GM23338 (cell line): Measurements from ENCODE around the gene PIH1D2. TPM values are rescaled to one million over a fixed set of nuclear protein-coding genes. Genes with fewer than 3 reads are reported as not detected.

Experiments used
- ATAC-seq: fragments of 200-7000 bp; cut with Tn5 transposase; 3 replicates; pipeline ENCODE4 v1.9.1; 2020
- DNase-seq: peaks from one replicate; pipeline ENCODE4 v3.0.0-alpha.2; 2015; ENCODE audit warnings: low spot score
- H2AFZ ChIP-seq: fragments of 200-600 bp; sonication (generic); 2 replicates; pipeline ENCODE4 v1.8.0; 2016; ENCODE audit warnings: antibody characterized with exemption, mild to moderate bottlenecking, moderate library complexity
- H3F3A ChIP-seq: fragments of 200-600 bp; sonication (generic); replicated peaks from 2 replicates; pipeline ENCODE4 v1.8.0; 2017; ENCODE audit warnings: antibody characterized with exemption, mixed run types, low read depth
- H3K27ac ChIP-seq: fragments of 200-600 bp; sonication (generic); 2 replicates; pipeline ENCODE4 v1.6.1; 2016; ENCODE audit warnings: low read depth
- H3K27me3 ChIP-seq: fragments of 200-600 bp; sonication (generic); 2 replicates; pipeline ENCODE4 v1.8.0; 2016; ENCODE audit warnings: mild to moderate bottlenecking, mixed run types, moderate library complexity; ENCODE audit not compliant: insufficient read depth
- H3K36me3 ChIP-seq: fragments of 200-600 bp; sonication (generic); 2 replicates; pipeline ENCODE4 v1.8.0; 2016; ENCODE audit warnings: mild to moderate bottlenecking; ENCODE audit not compliant: insufficient read depth
- H3K4me1 ChIP-seq: fragments of 200-600 bp; sonication (generic); 2 replicates; pipeline ENCODE4 v1.8.0; 2016; ENCODE audit warnings: mild to moderate bottlenecking, moderate library complexity; ENCODE audit not compliant: insufficient read depth
- H3K4me2 ChIP-seq: fragments of 200-600 bp; sonication (generic); 2 replicates; pipeline ENCODE4 v1.7.1; 2017; ENCODE audit warnings: mixed run types
- H3K4me3 ChIP-seq: fragments of 200-600 bp; sonication (generic); 2 replicates; pipeline ENCODE4 v1.6.1; 2016; ENCODE audit warnings: mixed run types
- H3K79me2 ChIP-seq: fragments of 200-600 bp; sonication (generic); replicated peaks from 2 replicates; pipeline ENCODE4 v1.8.0; 2017; ENCODE audit warnings: mild to moderate bottlenecking; ENCODE audit not compliant: insufficient read depth
- H3K9me2 ChIP-seq: fragments of 200-600 bp; sonication (generic); 2 replicates; pipeline ENCODE4 v1.8.0; 2017; ENCODE audit not compliant: insufficient read depth
- H4K20me1 ChIP-seq: fragments of 200-600 bp; sonication (generic); replicated peaks from 2 replicates; pipeline ENCODE4 v1.8.0; 2017; ENCODE audit warnings: mild to moderate bottlenecking; ENCODE audit not compliant: insufficient read depth
- H3K27ac Mint-ChIP-seq: 2 replicates; pipeline ENCODE4 v1.8.0; 2020; ENCODE audit warnings: inconsistent platforms, mild to moderate bottlenecking, moderate library complexity, mixed read lengths
- H3K27me3 Mint-ChIP-seq: 3 replicates; pipeline ENCODE4 v1.8.0; 2022; ENCODE audit warnings: low read depth, mild to moderate bottlenecking, moderate library complexity, mixed read lengths, inconsistent platforms; ENCODE audit not compliant: insufficient read depth, poor library complexity
- H3K36me3 Mint-ChIP-seq: 3 replicates; pipeline ENCODE4 v1.8.0; 2021; ENCODE audit warnings: low read depth, mild to moderate bottlenecking, inconsistent platforms, moderate library complexity, mixed read lengths
- H3K4me1 Mint-ChIP-seq: 3 replicates; pipeline ENCODE4 v1.8.0; 2020; ENCODE audit warnings: mild to moderate bottlenecking, inconsistent platforms, mixed read lengths
- H3K4me3 Mint-ChIP-seq: 3 replicates; pipeline ENCODE4 v1.8.0; 2021; ENCODE audit warnings: moderate library complexity, mild to moderate bottlenecking, inconsistent platforms, mixed read lengths
- H3K9me3 Mint-ChIP-seq: 3 replicates; pipeline ENCODE4 v1.8.0; 2020; ENCODE audit warnings: moderate library complexity, mild to moderate bottlenecking, inconsistent platforms, mixed read lengths
- CREB1 ChIP-seq: fragments of 250-450 bp; sonication (Bioruptor Pico); IDR thresholded peaks from 2 replicates; pipeline ENCODE4 v1.5.0; 2020; ENCODE audit warnings: low read depth, mild to moderate bottlenecking, moderate library complexity
- CTCF ChIP-seq, 2 experiments: fragments of 200-600 bp in 1 of 2; sonication (generic) in 1 of 2; conservative IDR thresholded peaks; 2 replicates each; pipeline versions ENCODE4 v1.5.1 to v1.6.1; 2016 to 2017; ENCODE audit warnings: antibody characterized with exemption in 2 of 2, low read depth in 2 of 2, mild to moderate bottlenecking in 2 of 2, moderate library complexity in 1 of 2
- ETS1 ChIP-seq: IDR thresholded peaks from 2 replicates; pipeline ENCODE4 v1.6.1; 2016; ENCODE audit warnings: antibody characterized with exemption
- EZH2 ChIP-seq: fragments of 200-600 bp; sonication (generic); IDR thresholded peaks from one replicate; pipeline ENCODE4 v1.8.0; 2017; ENCODE audit warnings: antibody characterized with exemption, mild to moderate bottlenecking, low read depth; ENCODE audit not compliant: unreplicated experiment
- EZH2phosphoT487 ChIP-seq: fragments of 200-600 bp; sonication (generic); IDR thresholded peaks from one replicate; pipeline ENCODE4 v1.8.1; 2018; ENCODE audit warnings: antibody characterized with exemption; ENCODE audit not compliant: unreplicated experiment
- JUNB ChIP-seq: IDR thresholded peaks from one replicate; pipeline ENCODE4 v1.6.1; 2016; ENCODE audit warnings: antibody characterized with exemption; ENCODE audit not compliant: unreplicated experiment
- NANOG ChIP-seq: IDR thresholded peaks from 2 replicates; pipeline ENCODE4 v1.6.1; 2016; ENCODE audit warnings: antibody characterized with exemption, borderline replicate concordance
- POLR2AphosphoS5 ChIP-seq: IDR thresholded peaks from 2 replicates; pipeline ENCODE4 v1.6.1; 2016; ENCODE audit warnings: antibody characterized with exemption, low read depth
- REST ChIP-seq: IDR thresholded peaks from one replicate; pipeline ENCODE4 v1.6.1; 2018; ENCODE audit warnings: antibody characterized with exemption; ENCODE audit not compliant: unreplicated experiment
- STAT1 ChIP-seq: IDR thresholded peaks from one replicate; pipeline ENCODE4 v1.6.1; 2016; ENCODE audit warnings: antibody characterized with exemption; ENCODE audit not compliant: unreplicated experiment
- ZNF114 ChIP-seq: fragments of 250-450 bp; sonication (Bioruptor Pico); IDR thresholded peaks from 2 replicates; pipeline ENCODE4 v1.5.0; 2020; ENCODE audit warnings: mild to moderate bottlenecking, moderate library complexity
- ZNF331 ChIP-seq: fragments of 250-450 bp; sonication (Bioruptor Pico); IDR thresholded peaks from 2 replicates; pipeline ENCODE4 v1.5.0; 2020; ENCODE audit warnings: low read depth, mild to moderate bottlenecking, moderate library complexity
- polyA plus RNA-seq: library from polyadenylated mRNA; unstranded; fragments of >200 nt; fragmentation: Nextera tagmentation; extraction: Ambion mirVana; gene quantifications from 2 replicates; pipeline ENCODE4 v1.2.1, GENCODE V29; 2016
- total RNA-seq: library from RNA; depleted of rRNA; stranded (reverse); fragments of >200 nt; shearing (Covaris generic); gene quantifications from 2 replicates; pipeline ENCODE4 v1.2.3, GENCODE V29; 2014
- TF ChIP-seq, protein P1 (sequence below): fragments of 250-450 bp; sonication (Bioruptor Pico); IDR thresholded peaks from 2 replicates; pipeline ENCODE4 v1.5.0; 2020; ENCODE audit warnings: mild to moderate bottlenecking, moderate library complexity

Gene PIH1D2
- total and polyA plus RNA-seq, 2 experiments from 2014 or later: 0.80 to 0.89 TPM

DNA sequence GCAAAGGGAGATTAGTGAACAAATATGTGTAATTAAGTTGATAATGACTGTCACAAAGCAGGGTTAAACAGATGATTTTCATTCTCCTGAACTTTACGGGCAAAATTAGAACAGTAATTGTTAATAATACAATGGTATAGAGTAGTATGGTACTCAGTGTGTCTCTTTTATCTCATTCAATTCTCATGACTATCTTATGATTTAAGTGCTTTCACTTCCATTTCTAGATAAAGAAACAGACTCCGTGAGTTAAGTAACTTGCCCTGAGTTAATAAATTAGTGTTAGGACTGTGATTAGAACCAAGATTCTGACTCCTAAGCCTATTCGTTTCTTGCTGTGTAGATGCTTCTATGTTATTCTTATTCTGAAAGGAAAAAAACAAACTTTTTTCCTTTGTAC, 22.0 kb downstream of the PIH1D2 start:
- ATAC-seq (no peak), DNase-seq (no peak)
- Mint-ChIP-seq H3K27me3 (peaks cover 3% of the 10 kb centered on the region), H3K36me3 (peaks cover 78% of the 10 kb centered on the region), H3K27ac (no peak overlapping the region), H3K9me3 (no peaks in the 10 kb centered on the region), H3K4me3 (no peak overlapping the region), H3K4me1 (no peaks in the 10 kb centered on the region)
- Histone ChIP-seq H3F3A (0 out of 2 replicates have a peak, but pooled peaks cover 3% of the 10 kb centered on the region), H3K9me2 (no peaks in the 10 kb centered on the region), H3K27me3 (no peaks in the 10 kb centered on the region), H3K4me1 (no peaks in the 10 kb centered on the region), H2AFZ (no peak overlapping the region), H4K20me1 (peaks cover 13% of the 10 kb centered on the region; the same call in 1 of the 2 replicates), H3K36me3 (peaks cover 46% of the 10 kb centered on the region), H3K79me2 (peaks cover 31% of the 10 kb centered on the region), H3K27ac (no peak overlapping the region), H3K4me3 (no peak overlapping the region), H3K4me2 (no peak overlapping the region)
- TF ChIP-seq JUNB (no peak), POLR2AphosphoS5 (no peak), NANOG (no peak), CTCF (conservative IDR thresholded peaks at IDR 0.05; ENCODE audit: low read depth in 2 of 2) (no peak), CREB1 (CRISPR knock-in tag) (no peak), REST (no peak), STAT1 (no peak), EZH2phosphoT487 (no peak), ZNF114 (CRISPR knock-in tag) (no peak), ZNF331 (CRISPR knock-in tag) (no peak), ETS1 (no peak), EZH2 (no peak)
- TF ChIP-seq, protein P1, sequence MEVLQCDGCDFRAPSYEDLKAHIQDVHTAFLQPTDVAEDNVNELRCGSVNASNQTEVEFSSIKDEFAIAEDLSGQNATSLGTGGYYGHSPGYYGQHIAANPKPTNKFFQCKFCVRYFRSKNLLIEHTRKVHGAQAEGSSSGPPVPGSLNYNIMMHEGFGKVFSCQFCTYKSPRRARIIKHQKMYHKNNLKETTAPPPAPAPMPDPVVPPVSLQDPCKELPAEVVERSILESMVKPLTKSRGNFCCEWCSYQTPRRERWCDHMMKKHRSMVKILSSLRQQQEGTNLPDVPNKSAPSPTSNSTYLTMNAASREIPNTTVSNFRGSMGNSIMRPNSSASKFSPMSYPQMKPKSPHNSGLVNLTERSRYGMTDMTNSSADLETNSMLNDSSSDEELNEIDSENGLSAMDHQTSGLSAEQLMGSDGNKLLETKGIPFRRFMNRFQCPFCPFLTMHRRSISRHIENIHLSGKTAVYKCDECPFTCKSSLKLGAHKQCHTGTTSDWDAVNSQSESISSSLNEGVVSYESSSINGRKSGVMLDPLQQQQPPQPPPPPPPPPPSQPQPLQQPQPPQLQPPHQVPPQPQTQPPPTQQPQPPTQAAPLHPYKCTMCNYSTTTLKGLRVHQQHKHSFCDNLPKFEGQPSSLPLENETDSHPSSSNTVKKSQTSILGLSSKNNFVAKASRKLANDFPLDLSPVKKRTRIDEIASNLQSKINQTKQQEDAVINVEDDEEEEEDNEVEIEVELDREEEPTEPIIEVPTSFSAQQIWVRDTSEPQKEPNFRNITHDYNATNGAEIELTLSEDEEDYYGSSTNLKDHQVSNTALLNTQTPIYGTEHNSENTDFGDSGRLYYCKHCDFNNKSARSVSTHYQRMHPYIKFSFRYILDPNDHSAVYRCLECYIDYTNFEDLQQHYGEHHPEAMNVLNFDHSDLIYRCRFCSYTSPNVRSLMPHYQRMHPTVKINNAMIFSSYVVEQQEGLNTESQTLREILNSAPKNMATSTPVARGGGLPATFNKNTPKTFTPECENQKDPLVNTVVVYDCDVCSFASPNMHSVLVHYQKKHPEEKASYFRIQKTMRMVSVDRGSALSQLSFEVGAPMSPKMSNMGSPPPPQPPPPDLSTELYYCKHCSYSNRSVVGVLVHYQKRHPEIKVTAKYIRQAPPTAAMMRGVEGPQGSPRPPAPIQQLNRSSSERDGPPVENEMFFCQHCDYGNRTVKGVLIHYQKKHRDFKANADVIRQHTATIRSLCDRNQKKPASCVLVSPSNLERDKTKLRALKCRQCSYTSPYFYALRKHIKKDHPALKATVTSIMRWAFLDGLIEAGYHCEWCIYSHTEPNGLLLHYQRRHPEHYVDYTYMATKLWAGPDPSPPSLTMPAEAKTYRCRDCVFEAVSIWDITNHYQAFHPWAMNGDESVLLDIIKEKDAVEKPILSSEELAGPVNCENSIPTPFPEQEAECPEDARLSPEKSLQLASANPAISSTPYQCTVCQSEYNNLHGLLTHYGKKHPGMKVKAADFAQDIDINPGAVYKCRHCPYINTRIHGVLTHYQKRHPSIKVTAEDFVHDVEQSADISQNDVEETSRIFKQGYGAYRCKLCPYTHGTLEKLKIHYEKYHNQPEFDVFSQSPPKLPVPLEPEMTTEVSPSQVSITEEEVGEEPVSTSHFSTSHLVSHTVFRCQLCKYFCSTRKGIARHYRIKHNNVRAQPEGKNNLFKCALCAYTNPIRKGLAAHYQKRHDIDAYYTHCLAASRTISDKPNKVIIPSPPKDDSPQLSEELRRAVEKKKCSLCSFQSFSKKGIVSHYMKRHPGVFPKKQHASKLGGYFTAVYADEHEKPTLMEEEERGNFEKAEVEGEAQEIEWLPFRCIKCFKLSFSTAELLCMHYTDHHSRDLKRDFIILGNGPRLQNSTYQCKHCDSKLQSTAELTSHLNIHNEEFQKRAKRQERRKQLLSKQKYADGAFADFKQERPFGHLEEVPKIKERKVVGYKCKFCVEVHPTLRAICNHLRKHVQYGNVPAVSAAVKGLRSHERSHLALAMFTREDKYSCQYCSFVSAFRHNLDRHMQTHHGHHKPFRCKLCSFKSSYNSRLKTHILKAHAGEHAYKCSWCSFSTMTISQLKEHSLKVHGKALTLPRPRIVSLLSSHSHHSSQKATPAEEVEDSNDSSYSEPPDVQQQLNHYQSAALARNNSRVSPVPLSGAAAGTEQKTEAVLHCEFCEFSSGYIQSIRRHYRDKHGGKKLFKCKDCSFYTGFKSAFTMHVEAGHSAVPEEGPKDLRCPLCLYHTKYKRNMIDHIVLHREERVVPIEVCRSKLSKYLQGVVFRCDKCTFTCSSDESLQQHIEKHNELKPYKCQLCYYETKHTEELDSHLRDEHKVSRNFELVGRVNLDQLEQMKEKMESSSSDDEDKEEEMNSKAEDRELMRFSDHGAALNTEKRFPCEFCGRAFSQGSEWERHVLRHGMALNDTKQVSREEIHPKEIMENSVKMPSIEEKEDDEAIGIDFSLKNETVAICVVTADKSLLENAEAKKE (CRISPR knock-in tag): no peak
